Skeletal muscle cell (primary cell): ENCODE data around the gene SPACA9.

Experiments used
- DNase-seq: peaks from one replicate; pipeline ENCODE4 v3.0.0-alpha.2; 2010; ENCODE audit warnings: low read depth
- H3K4me3 ChIP-seq: 2 replicates; pipeline ENCODE4 v1.5.1; 2011; ENCODE audit warnings: low read depth, mild to moderate bottlenecking, control low read depth, low read length, moderate library complexity

Gene SPACA9

DNA sequence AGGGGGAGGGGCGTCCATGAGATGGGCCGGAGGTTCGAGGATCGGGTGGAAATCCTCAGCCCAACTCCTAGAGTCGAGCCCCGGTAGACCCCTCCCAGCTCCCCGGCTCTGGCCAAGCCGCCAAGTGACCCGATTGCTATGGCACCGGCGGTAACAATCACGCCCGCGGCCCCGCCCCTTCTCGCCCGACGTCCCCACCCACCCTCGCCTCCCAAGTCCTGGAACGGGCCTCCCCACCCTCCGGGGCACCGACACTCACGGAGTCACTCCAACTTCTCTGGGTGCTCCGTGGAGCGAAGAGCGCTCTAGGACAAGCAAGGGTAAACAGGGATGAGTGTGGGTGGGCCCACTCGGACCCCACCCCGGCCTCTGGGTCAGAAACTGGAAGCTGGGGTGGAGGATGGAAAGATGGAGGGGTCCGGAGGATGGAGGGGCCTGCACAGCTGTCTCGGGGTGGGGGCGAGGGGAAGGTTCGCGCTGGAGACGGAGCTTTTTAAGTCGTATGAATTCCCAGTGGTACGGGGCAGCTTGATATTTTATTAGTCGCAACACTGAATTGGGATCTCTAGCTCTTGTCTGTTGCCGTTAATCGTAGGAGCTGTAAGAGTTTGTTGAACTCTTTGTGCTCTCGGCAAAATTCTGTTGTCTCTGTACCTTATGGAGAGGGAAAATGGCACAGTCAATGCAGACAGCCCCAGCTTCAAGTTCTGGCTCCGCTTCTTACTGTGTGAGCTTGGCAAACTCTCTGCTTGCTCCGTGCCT, at the start of gene SPACA9:
Gene SPACA9, plus strand, starts transcription at position 204 of the 762 bp plus-strand sequence. CDS start 5,050 bp downstream, outside the sequence.
- no peak for DNase-seq
- peak within 1 kb of the TSS; percentile 99 for H3K4me3 ChIP-seq

DNA sequence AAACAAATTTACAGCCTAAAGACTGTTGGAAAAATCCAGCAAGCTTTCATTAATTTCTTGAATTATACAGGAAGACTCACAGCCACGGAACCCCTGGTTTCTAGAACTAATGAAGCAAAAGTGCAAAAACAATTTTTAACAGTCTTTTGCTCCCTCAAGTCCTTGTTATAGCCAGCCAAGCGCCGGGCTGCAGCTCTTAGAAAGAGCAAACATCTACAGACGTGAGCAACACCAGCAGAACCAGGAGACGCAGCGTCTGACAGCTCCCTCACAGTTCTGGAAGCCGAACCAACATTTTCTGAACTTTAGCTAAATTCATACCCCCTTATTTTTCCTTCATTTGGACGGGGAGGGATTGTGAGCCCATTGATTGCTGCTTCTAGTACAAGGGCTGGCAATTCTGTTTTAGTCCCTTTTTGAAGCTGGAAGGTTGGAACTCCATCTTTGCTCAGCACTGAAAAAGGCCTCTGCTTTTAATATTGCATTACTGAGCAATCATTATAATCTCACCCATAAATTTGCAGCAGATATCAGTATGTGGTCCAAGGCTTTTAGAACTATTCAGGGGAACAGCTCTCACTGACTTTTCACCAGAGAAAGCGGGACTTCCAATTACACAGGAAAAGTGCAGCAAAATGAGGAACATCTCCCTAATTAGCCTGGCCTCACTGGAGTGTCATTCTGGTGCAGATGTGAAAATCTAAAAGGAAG, 46.4 kb upstream of the SPACA9 start:
- DNase-seq: no peak
- no peak overlapping the region for H3K4me3 ChIP-seq

DNA sequence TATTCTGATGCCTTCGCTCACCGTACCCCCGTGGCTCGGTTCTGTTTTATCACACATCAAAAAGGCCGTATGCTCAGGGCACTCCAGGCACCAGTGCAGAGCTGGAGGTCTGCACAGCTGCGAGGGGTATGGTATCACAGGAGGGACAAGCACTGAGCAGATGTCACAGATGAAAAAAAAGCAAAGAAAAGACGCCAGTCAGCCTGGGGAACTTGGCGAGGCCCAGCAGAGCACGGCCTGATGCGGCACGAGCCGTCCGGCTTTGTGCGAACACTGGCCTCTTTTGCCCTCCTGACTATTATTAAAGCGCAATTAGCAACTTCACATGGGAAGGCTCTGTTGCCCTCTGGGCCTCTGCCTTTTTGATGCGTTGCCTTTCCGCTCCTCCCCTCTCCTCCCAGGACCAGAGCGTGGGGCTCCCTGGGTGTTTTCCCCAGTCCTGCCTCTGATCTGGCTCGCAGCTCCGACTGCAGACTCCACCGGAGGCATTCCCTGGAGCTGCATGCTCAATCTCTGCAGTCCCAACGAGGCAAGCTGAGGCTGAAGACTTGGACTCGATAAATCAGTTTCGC, 45.1 kb upstream of the SPACA9 start:
- no peak for DNase-seq
- no peak overlapping the region for H3K4me3 ChIP-seq

DNA sequence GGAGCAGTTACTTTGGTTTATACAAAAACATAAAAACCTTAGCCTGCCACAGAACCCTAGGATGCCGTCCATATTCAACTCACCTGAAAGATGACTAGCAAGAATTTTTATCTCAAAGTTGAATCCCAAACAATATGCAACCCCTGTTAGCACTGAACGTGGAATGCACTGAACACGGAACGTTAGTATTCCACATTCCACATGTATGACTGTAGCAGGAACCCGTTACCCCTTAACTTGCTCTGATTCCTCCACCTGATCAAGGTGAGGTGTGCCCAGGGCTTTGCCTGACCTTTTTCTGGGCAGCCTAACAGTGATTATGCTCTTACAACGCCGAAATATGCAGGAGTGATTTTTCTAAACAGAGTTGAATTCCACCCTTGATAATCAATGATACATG, 44.4 kb upstream of the SPACA9 start:
- no peak overlapping the region for H3K4me3 ChIP-seq
- DNase-seq: no peak

DNA sequence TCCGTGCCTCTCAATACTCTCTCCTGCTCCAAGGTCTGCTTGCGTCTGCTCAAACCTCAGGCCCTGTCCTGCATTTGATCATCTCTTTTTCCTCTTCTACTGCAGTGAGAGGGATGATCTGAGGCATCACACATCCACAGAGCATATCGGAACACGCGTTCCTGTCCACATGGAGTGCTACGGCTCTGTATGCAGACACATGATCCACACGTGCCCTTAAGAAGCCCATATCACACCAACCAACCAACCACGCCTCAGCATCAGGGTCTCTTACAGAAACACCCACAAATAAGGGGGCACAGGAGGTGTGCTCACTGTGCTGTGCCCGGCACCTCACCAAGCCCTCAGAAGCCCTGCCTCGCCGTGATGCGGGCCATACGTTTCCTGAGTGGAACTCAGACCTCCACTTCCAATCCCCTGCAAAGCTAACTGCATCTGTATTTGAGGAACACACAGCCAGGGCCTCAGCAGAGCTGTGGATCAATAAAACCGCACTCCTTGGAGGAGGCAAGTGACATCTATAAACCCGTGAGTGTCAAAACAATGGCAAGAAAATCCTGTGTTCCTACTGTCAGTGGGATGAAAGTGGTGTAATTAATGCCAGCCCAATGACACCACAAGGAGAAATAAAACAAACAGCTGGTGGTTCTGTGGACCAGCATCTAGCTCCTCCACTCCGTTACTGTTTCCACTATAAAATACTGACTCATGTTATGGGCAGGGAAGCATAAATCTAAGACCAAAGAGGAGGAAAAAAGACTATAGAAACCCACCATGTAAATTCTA, 41.0 kb upstream of the SPACA9 start:
- H3K4me3 ChIP-seq: no peak overlapping the region
- DNase-seq: no peak

DNA sequence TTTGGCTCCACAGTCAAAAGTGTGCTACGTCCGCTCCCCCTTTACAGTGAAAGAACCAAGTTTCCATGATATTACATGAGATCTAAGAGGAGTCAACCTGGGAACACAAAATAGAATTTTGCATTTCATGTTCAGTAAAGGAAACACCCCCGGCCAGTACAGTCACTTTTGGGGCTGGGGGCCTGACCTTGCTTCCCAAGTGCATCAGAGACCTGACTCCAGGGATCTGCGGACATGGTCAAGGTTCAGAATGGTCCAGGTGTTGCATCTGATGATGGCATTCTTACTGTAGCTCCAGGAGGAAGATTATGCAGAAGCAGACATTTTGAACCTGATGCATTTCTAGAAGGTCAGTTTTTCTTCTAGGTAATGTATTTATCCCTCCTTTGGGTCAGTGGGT, 40.4 kb upstream of the SPACA9 start:
- DNase-seq: no peak
- no peak overlapping the region for H3K4me3 ChIP-seq

DNA sequence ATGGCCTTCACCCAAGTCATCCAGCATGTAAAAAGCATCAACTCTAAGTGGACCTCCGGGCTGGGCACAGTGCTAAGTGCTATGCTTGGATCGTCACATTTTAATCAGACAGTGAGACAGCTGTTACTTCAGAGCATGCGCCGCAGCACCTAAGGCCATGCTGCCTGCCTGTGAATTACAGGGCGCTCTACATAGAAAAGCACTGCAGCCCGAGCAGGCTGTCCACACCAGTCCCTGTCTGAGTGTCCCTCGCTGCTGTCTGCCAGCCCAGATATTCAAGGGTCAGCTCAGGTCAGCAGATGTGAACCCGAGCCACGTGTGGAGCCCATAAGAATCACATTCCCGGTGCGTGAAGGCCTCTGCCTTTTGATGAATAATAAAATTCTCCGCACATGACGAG, 37.7 kb upstream of the SPACA9 start:
- H3K4me3 ChIP-seq: no peak overlapping the region
- no peak for DNase-seq

DNA sequence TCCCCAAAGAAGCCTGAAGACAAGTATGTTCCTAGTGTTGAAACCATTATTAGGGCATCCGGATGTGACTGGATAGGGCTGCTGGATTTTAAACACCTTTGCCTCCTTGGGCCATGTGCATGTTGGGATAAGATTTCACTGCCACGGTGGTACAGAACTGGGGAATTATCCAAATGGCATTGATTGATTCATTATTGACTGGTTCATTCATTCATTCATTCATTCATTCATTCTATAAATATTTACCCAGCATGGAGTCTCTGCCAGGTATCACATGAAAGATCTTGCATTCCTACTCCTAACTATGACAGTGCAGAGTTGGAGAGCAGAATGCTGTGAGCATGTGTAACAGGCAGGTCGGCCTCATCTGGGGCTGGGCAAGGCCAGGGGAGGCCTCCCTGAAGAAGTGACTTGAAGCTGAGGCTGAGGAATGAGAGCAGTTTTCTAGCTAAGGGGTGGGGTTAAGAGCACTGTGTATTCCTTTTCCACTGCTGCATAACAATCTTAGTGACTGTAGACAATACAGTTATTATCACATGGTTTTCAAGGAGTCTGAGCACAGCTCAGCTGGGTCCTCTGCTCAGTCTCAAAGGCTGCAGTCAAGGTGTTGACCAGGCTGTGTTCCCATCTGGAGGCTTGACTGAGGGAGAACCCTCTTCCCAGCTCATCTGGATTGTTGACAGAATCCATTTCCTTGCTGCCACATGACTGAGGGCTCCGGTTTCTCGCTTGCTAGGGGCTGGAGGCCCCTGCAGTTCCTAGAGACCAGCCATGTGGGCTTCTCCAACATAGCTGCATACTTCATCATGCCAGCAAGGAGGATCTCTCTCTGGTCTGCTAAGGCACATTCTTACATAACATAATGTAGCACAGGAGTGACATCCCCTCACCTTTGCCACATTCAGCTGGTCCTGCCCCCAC, 36.3 kb upstream of the SPACA9 start:
- no peak for DNase-seq
- no peak overlapping the region for H3K4me3 ChIP-seq

DNA sequence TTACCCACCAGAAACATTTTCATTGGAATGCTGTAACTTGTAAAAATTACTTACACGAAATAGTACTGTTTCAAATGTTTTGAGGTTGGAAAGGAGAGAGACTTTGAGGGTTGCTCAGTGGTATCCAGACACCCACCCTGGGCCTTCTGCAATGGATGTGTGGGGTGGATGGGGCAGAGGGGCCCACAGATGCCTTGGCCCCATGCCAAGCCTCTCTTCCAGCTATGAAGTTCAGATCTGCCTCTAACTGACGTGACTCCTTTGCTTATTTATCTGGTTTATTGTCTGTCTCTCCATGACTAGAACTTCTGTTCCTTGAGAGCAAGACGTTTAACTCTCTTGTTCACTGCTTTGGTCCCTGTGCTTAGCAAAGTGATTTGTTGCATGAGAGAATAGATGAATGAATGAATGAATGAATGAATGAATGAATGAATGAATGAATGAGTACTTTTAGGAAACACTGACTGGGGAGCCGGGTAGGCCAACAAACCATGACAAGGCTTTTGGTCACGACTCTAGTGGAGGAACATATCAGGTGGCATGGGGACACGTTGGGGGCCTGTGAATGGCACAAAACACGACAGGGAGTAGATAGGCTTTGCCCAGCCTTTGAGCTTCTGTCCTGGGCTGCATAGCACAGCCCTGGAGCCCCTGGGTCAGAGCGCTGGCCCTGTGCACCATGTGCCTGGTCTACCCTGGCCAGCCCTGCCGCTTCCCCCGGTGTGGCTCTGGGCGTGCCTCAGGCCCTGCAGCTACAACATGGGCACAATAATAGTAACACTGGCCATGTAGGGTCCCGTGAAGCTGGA, 32.4 kb upstream of the SPACA9 start:
- no peak overlapping the region for H3K4me3 ChIP-seq
- DNase-seq: no peak

DNA sequence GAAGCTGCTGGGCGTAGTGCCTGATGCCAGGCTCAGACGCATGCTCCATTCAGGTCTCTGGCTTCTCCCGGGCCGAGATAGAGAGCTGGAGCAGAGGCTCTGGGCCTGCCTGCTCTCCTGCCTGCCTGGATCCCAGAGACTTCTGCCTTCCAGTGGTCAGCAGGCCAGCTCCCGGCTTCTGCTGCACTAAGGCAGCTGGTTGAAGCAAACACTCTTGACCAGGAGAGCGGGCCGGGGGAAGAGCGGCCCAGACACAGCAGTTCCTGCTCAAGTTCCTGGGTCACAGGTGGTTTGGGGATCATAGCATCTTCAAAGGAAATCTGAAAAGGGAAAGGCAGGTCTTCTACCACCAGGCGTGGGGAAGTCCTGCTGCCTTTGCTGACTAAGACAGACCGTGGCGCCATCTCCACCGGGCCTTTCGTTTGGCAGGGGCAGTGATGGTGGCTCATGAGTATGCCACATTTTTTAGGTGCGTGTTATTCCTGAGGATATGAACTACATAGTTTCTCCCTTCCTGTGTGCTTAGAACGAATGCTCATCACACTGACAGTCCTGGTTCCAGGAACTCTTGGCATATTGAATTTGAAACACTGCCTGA, 31.7 kb upstream of the SPACA9 start:
- DNase-seq: no peak
- H3K4me3 ChIP-seq: no peak overlapping the region

DNA sequence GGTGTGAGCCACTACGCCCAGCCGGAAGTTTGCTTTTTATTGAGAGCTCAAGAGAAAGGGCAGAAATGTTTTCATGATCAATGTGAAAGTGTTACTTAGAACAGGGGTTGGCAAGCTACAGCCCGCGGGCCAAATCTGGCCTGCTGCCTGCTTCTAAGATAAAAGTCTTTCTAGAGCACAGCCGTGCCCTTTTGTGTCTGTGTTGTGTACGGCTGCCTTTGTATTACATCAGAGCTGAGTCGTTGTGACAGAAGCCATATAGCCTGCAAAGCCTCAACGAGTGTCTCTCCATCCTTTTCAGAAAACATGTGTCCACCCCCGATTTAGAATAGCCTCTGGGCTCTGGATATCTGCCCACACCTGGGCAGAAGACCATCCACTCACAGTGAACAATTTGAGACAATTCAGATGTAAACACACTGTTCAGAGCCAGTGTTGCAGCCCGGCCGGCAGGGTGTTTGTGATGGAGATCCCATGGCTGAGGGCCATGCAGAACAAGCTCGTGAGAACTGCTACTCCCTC, 29.5 kb upstream of the SPACA9 start:
- no peak overlapping the region for H3K4me3 ChIP-seq
- no peak for DNase-seq

DNA sequence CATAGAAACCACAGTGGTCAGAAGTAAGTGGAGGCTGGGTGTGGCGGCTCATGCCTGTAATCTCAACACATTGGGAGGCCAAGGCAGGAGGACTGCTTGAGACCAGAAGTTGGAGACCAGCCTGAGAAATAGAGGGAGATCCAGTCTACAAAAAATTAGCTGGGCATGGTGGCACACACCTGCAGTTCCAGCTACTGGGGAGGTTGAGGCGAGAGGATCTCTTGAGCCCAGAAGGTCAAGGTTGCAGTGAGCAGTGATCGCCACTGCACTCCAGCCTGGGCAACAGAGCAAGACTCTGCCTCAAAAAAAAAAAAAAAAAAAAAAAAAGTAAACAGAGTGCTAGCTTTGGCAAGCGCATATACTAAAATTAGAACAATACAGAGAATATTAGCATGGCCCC, 25.2 kb upstream of the SPACA9 start:
- no peak for DNase-seq
- H3K4me3 ChIP-seq: no peak overlapping the region

DNA sequence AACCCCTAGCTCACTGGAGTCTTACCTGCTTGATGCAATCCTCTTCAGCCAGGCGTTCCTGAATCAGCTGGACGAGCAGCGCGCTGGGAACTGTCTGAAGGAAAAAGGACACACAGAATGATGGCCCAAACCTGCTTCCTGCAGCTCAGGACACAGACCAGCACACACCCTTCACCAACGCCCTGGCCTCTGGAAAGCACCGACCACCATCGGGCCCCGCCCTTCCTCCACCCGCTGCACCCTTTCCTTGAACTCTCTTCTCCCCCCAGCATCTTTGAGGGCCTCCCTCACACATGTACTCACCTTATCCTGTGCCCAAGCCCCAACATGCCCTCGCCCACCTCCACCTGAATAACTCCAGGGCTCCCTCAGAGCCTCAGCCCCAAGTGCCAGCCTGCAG, 23.9 kb upstream of the SPACA9 start:
- no peak for DNase-seq
- H3K4me3 ChIP-seq: no peak overlapping the region

DNA sequence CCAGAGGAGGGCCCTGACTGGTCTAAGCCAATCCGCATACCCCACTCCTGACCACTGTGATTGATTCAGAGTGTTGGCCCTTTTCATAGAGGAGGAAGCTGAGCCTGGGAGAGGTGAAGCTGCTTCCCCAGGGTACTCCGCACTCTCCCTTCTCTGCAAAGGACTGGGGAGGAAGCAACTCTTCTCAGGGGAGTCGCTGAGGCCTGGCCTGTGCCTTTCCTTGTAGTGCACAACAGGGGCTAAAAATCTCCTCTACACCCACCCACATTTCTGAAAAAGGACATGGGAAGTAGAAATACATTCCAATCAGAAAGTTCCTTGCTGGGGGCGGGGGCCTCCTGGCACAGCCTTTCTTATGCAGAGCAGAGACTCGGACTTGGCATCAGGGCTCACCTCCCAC, 22.8 kb upstream of the SPACA9 start:
- H3K4me3 ChIP-seq: no peak overlapping the region
- no peak for DNase-seq

DNA sequence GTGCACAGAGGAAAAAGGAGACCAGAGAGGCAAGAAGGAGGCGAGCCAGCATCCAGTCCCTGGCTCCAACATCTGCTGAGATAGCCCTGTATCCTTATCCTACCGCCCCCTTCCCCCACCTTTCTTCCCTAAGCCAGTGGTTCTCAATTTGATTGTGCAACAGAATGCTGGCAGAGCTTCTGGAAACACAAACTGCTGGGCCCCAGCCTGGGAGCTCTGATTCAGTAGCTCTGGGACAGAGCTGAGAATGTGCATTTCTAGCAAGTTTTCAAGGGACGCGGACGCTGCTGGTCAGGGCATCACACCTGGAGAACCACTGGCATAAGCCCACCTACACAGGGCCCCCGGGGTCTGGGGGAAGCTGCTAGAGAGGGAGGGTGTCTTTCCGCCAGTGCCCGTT, 21.7 kb upstream of the SPACA9 start:
- peak; percentile 46 for DNase-seq

DNA sequence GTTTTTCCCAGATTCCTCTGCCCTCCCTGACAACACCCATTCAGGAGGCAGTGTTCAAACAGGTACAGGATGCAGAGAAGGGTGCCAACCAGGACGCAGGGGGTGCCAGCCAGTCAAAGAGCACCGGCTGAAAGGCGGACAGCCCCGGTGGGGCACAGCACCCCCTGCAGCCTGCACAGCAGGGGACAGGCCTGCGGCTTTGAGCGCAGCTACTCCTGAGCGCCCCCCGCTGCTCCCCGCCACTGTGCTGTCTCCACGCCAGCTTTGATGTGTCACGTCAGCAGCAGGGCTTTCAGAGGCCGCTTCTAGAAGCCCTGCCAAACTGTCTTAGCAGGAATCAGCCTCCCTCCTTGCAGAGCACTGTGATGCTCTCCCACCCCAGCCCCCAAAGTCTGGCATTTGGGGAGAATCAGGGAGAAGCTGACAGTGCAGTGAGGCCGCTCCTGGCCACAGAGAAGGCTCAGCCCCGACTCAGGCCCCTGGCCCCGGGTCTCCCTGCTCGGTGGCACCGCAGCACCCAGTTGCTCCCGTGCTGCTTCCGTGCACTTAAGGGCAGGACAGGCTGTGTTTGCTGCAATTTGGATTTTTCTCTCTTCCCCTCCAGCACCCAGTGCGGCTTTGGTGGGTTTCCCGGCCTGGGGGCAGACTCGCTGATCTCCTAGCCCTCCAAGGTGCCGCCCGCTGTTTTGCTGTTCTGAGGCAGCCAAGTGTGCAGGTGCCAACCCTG, 20.9 kb upstream of the SPACA9 start:
- H3K4me3 ChIP-seq: no peak overlapping the region
- DNase-seq: no peak

More for the DNA sequence above, 21.7 kb upstream of the SPACA9 start:
- no peak overlapping the region for H3K4me3 ChIP-seq

DNA sequence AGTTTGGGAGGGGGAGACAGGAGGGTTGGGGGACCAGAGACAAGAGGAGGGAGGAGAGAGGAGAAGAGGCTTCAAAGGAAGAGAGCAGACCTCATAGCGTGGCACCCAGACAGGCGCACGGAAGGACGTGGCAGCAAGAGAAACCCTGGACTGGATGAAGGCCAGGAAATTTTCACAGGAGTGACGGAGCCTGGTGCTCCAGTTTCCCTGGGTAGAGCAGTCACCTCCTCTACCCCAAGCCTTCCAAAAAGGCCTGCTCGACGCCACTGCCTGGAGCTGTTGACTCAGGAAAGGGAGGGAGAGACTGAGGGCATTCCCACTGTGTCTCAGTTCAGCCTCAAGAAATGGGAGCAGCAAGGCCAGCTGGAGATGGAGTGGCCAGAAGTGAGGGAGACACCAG, 19.9 kb upstream of the SPACA9 start:
- H3K4me3 ChIP-seq: no peak overlapping the region
- DNase-seq: no peak
